ENCODE data around the gene TAOK1. TPM values are rescaled to one million over a fixed set of nuclear protein-coding genes. Genes with fewer than 3 reads are reported as not detected.

Gene TAOK1
- total RNA-seq, 1 experiment from 2014 or later, result 87.7 TPM

GRCh38 chr17:29352146-29352545 lies 38.0 kb upstream of the TAOK1 start:
- no peaks in the 10 kb centered on the region for H3K27me3 Mint-ChIP-seq (ENCODE audit: insufficient read depth, unreplicated experiment)
- intact Hi-C loops (cut with micrococcal nuclease; ENCODE audit: unreplicated experiment), result no loop called here
- no peaks in the 10 kb centered on the region for H3K4me1 Mint-ChIP-seq (ENCODE audit: low read depth, unreplicated experiment)
- H3K27me3 ChIP-seq (replicated peaks; ENCODE audit: control insufficient read depth, insufficient read depth, low read length), result no peaks in the 10 kb centered on the region
- TF ChIP-seq, protein P1, sequence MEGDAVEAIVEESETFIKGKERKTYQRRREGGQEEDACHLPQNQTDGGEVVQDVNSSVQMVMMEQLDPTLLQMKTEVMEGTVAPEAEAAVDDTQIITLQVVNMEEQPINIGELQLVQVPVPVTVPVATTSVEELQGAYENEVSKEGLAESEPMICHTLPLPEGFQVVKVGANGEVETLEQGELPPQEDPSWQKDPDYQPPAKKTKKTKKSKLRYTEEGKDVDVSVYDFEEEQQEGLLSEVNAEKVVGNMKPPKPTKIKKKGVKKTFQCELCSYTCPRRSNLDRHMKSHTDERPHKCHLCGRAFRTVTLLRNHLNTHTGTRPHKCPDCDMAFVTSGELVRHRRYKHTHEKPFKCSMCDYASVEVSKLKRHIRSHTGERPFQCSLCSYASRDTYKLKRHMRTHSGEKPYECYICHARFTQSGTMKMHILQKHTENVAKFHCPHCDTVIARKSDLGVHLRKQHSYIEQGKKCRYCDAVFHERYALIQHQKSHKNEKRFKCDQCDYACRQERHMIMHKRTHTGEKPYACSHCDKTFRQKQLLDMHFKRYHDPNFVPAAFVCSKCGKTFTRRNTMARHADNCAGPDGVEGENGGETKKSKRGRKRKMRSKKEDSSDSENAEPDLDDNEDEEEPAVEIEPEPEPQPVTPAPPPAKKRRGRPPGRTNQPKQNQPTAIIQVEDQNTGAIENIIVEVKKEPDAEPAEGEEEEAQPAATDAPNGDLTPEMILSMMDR (IDR thresholded peaks at IDR 0.05; ENCODE audit: insufficient read depth in 1 of 2, low read depth in 1 of 2, low read length in 1 of 2, severe bottlenecking in 1 of 2, unreplicated experiment in 1 of 2), result no peak
- no peaks in the 10 kb centered on the region for H3K9me3 ChIP-seq
- BruUV-seq (replicated peaks), result no TSS peak
- no peak overlapping the region for H3K27ac Mint-ChIP-seq (ENCODE audit: unreplicated experiment)
- DNase-seq, result no peak
- peaks cover 4% of the 10 kb centered on the region for H3K36me3 Mint-ChIP-seq (ENCODE audit: insufficient read depth, unreplicated experiment)
- no peaks in the 10 kb centered on the region; the same call in 1 of the 2 replicates for H3K4me1 ChIP-seq
- no peaks in the 10 kb centered on the region for H3K9me3 Mint-ChIP-seq (ENCODE audit: unreplicated experiment)
- H3K4me3 Mint-ChIP-seq (ENCODE audit: unreplicated experiment), result no peak overlapping the region
- POLR2A ChIA-PET, result no interaction called here
- CTCF ChIA-PET, result no interaction called here
- H3K36me3 ChIP-seq (ENCODE audit: control insufficient read depth, insufficient read depth, low read length), result no peaks in the 10 kb centered on the region
- no peak overlapping the region for H3K4me3 ChIP-seq (ENCODE audit: low read depth, low read length)

DNA sequence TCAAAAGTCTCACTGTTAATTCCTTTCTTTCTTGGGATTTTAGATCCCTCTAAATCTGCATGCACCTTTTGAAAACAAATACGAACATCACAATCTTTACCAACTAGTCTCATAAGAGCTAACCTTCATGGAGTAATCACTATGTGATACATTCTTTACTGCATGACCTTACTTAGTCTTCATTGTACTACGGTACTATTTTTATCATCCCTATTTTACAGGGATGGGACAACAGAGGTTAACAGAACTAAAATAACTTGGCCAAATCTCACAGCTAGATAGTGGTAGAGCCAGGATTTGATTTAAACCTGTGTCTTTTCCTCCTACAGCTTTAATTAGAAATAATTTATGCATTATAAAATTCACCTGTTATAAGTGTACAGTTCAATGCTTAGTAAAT lies 32.9 kb upstream of the TAOK1 start:
- Mint-ChIP-seq H3K36me3 (ENCODE audit: insufficient read depth, unreplicated experiment) (peaks cover 6% of the 10 kb centered on the region), H3K4me1 (ENCODE audit: low read depth, unreplicated experiment) (no peaks in the 10 kb centered on the region), H3K27me3 (ENCODE audit: insufficient read depth, unreplicated experiment) (no peaks in the 10 kb centered on the region), H3K9me3 (ENCODE audit: unreplicated experiment) (no peaks in the 10 kb centered on the region), H3K4me3 (ENCODE audit: unreplicated experiment) (no peak overlapping the region), H3K27ac (ENCODE audit: unreplicated experiment) (no peak overlapping the region)
- H3K4me1 ChIP-seq, result no peaks in the 10 kb centered on the region
- DNase-seq, result no peak
- H3K27me3 ChIP-seq (replicated peaks; ENCODE audit: control insufficient read depth, insufficient read depth, low read length), result no peaks in the 10 kb centered on the region
- BruUV-seq (replicated peaks), result no TSS peak
- ChIA-PET CTCF (interaction anchor here (0.6 to 1.2 kb wide), 4 partner anchors 12 to 101 kb away, joined by 3 read pairs; no protein-coding TSS in a partner anchor), POLR2A (interaction anchor here (1.5 kb wide), 1 partner anchor 63 kb away, joined by 5 read pairs; the partner anchor contains the start of gene NUFIP2)
- H3K4me3 ChIP-seq (ENCODE audit: low read depth, low read length), result no peak overlapping the region
- intact Hi-C loops (cut with micrococcal nuclease; ENCODE audit: unreplicated experiment), result no loop called here
- H3K36me3 ChIP-seq (ENCODE audit: control insufficient read depth, insufficient read depth, low read length), result no peaks in the 10 kb centered on the region
- H3K9me3 ChIP-seq, result no peaks in the 10 kb centered on the region
- TF ChIP-seq, protein P1 (IDR thresholded peaks at IDR 0.05; ENCODE audit: insufficient read depth in 1 of 2, low read depth in 1 of 2, low read length in 1 of 2, severe bottlenecking in 1 of 2, unreplicated experiment in 1 of 2), result no peak

DNA sequence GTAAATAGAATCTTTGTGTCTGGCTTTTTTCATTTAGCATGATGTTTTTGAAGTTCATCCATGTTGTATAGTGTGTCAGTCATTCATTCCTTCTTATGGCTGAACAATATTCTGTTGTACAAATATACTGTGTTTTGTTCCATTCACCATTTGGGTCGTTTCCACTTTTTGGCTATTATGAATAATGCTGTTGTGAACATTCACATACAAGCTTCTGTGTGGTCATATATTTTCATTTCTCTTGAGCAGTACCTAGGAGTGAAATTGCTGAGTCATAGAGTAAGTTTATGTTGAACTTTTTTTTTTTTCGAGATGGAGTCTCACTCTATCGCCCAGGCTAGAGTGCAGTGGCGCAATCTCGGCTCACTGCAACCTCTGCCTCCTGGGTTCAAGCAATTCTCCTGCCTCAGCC lies 32.3 kb upstream of the TAOK1 start:
- Mint-ChIP-seq H3K27ac (ENCODE audit: unreplicated experiment) (no peak overlapping the region), H3K4me3 (ENCODE audit: unreplicated experiment) (no peak overlapping the region), H3K4me1 (ENCODE audit: low read depth, unreplicated experiment) (no peaks in the 10 kb centered on the region), H3K9me3 (ENCODE audit: unreplicated experiment) (no peaks in the 10 kb centered on the region), H3K36me3 (ENCODE audit: insufficient read depth, unreplicated experiment) (peaks cover 6% of the 10 kb centered on the region), H3K27me3 (ENCODE audit: insufficient read depth, unreplicated experiment) (no peaks in the 10 kb centered on the region)
- no peak for DNase-seq
- Histone ChIP-seq H3K4me3 (ENCODE audit: low read depth, low read length) (no peak overlapping the region), H3K27me3 (replicated peaks; ENCODE audit: control insufficient read depth, insufficient read depth, low read length) (no peaks in the 10 kb centered on the region), H3K4me1 (no peaks in the 10 kb centered on the region), H3K9me3 (no peaks in the 10 kb centered on the region), H3K36me3 (ENCODE audit: control insufficient read depth, insufficient read depth, low read length) (no peaks in the 10 kb centered on the region)
- no TSS peak for BruUV-seq (replicated peaks)
- intact Hi-C loops (cut with micrococcal nuclease; ENCODE audit: unreplicated experiment), result no loop called here
- TF ChIP-seq, protein P1 (IDR thresholded peaks at IDR 0.05; ENCODE audit: insufficient read depth in 1 of 2, low read depth in 1 of 2, low read length in 1 of 2, severe bottlenecking in 1 of 2, unreplicated experiment in 1 of 2), result no peak
- POLR2A ChIA-PET, result interaction anchor here (1.5 kb wide), 1 partner anchor 64 kb away, joined by 5 read pairs; the partner anchor contains the start of gene NUFIP2
- CTCF ChIA-PET, result no interaction called here
